Fibroblast of lung (primary cell): ENCODE results near the gene PPM1H. TPM values are rescaled to one million over a fixed set of nuclear protein-coding genes. Genes with fewer than 3 reads are reported as not detected.

ENCODE experiments used
- DNase-seq, 2 donors: peaks; one replicate each; pipeline versions ENCODE4 v3.0.0 to v3.0.0-alpha.2; 2010; ENCODE audit warnings: low read depth in 2 of 2
- H2AFZ ChIP-seq: 2 replicates; pipeline ENCODE4 v1.5.1; 2012; ENCODE audit warnings: low read length, control low read depth, inconsistent platforms
- H3K27ac ChIP-seq: 2 replicates; pipeline ENCODE4 v1.5.1; 2011; ENCODE audit warnings: low read length, control low read depth; ENCODE audit not compliant: insufficient read depth
- H3K27me3 ChIP-seq: 2 replicates; pipeline ENCODE4 v1.5.1; 2011; ENCODE audit warnings: mild to moderate bottlenecking, low read length; ENCODE audit not compliant: control insufficient read depth, insufficient read depth
- H3K36me3 ChIP-seq: 2 replicates; pipeline ENCODE4 v1.5.1; 2011; ENCODE audit warnings: low read length; ENCODE audit not compliant: control insufficient read depth, insufficient read depth
- H3K4me1 ChIP-seq: 2 replicates; pipeline ENCODE4 v1.5.1; 2011; ENCODE audit warnings: low read length; ENCODE audit not compliant: control insufficient read depth, insufficient read depth; ENCODE audit errors: extremely low read depth
- H3K4me2 ChIP-seq: 2 replicates; pipeline ENCODE4 v1.5.1; 2011; ENCODE audit warnings: low read length, control low read depth; ENCODE audit not compliant: insufficient read depth; ENCODE audit errors: extremely low read depth
- H3K4me3 ChIP-seq, 4 experiments: fragments of 200-600 bp in 1 of 4; sonication (generic) in 1 of 4; replicated peaks in 1 of 4; 2 replicates each; pipeline ENCODE4 v1.5.1; 2011 to 2016; ENCODE audit warnings: low read length in 4 of 4, low read depth in 3 of 4, mild to moderate bottlenecking in 3 of 4, control low read depth in 2 of 4, inconsistent platforms in 1 of 4, mixed read lengths in 1 of 4; ENCODE audit not compliant: insufficient read depth in 1 of 4; ENCODE audit errors: control extremely low read depth in 1 of 4
- H3K79me2 ChIP-seq: 2 replicates; pipeline ENCODE4 v1.5.1; 2012; ENCODE audit warnings: mild to moderate bottlenecking, low read length, inconsistent platforms; ENCODE audit not compliant: control insufficient read depth, insufficient read depth
- H3K9ac ChIP-seq: 2 replicates; pipeline ENCODE4 v1.5.1; 2011; ENCODE audit warnings: mild to moderate bottlenecking, low read length, control low read depth; ENCODE audit not compliant: insufficient read depth
- H3K9me3 ChIP-seq: 2 replicates; pipeline ENCODE4 v1.5.1; 2012; ENCODE audit warnings: low read depth, low read length; ENCODE audit not compliant: control insufficient read depth, insufficient read depth
- H4K20me1 ChIP-seq: 2 replicates; pipeline ENCODE4 v1.5.1; 2011; ENCODE audit warnings: low read length; ENCODE audit not compliant: control insufficient read depth, insufficient read depth; ENCODE audit errors: extremely low read depth
- EZH2 ChIP-seq: IDR thresholded peaks from 2 replicates; pipeline ENCODE4 v1.5.1; 2012; ENCODE audit warnings: low read length, control low read depth, mild to moderate bottlenecking; ENCODE audit errors: missing control alignments
- polyA plus RNA-seq, 2 donors: library from polyadenylated mRNA; depleted of rRNA in 1 of 2; stranded (reverse) in 1 of 2; unstranded in 1 of 2; fragments of >200 nt; gene quantifications; 2 replicates each; pipeline ENCODE4 v1.2.1, GENCODE V29; 2011 to 2012; ENCODE audit warnings: missing spikeins in 1 of 2
- total RNA-seq: library from RNA; depleted of rRNA; stranded (reverse); fragments of >200 nt; gene quantifications from 2 replicates; pipeline ENCODE4 v1.2.1, GENCODE V29; 2014
- TF ChIP-seq, protein P1 (sequence below), 2 donors: IDR thresholded peaks in 1 of 2; conservative IDR thresholded peaks in 1 of 2; 1 replicate in 1 of 2; 2 replicates in 1 of 2; pipeline ENCODE4 v1.5.1; 2011 to 2012; ENCODE audit warnings: low read length in 2 of 2, control low read depth in 1 of 2, inconsistent platforms in 1 of 2, low read depth in 1 of 2, mild to moderate bottlenecking in 1 of 2

Gene PPM1H
- total and polyA plus RNA-seq, 2 donors (not counting 1 experiment from before 2014, with no cell fraction given), result 0.57 to 3.1 TPM

DNA sequence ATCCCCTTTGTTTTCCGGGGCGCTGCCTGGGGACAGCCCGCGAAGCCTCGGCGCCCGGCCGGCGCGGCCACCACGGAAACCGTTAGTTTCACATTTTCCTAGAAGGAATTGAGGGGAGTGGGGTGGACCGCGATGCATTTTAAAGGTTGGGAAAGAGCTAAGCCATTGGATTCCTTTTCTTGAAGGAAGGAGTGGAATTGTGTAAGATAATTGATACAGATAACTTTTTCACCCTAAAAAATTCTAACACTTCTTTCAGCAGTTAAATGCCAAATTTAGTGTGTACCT lies 331.2 kb downstream of the PPM1H start:
- TF ChIP-seq EZH2, result no peak
- TF ChIP-seq, protein P1, sequence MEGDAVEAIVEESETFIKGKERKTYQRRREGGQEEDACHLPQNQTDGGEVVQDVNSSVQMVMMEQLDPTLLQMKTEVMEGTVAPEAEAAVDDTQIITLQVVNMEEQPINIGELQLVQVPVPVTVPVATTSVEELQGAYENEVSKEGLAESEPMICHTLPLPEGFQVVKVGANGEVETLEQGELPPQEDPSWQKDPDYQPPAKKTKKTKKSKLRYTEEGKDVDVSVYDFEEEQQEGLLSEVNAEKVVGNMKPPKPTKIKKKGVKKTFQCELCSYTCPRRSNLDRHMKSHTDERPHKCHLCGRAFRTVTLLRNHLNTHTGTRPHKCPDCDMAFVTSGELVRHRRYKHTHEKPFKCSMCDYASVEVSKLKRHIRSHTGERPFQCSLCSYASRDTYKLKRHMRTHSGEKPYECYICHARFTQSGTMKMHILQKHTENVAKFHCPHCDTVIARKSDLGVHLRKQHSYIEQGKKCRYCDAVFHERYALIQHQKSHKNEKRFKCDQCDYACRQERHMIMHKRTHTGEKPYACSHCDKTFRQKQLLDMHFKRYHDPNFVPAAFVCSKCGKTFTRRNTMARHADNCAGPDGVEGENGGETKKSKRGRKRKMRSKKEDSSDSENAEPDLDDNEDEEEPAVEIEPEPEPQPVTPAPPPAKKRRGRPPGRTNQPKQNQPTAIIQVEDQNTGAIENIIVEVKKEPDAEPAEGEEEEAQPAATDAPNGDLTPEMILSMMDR (conservative IDR thresholded peaks at IDR 0.05 in 1 of 2, IDR thresholded peaks at IDR 0.05 in 1 of 2; ENCODE audit: low read depth in 1 of 2, low read length in 2 of 2), result no peak
- peak overlapping the region; percentile 62 for H3K4me2 ChIP-seq
- H2AFZ ChIP-seq, result no peak overlapping the region
- H3K27me3 ChIP-seq, result no peaks in the 10 kb centered on the region
- peaks cover 1% of the 10 kb centered on the region for H3K36me3 ChIP-seq
- H3K79me2 ChIP-seq, result peaks cover 57% of the 10 kb centered on the region
- no peak for DNase-seq
- peak overlapping the region; percentile 85 to 99 (median 93) for H3K4me3 ChIP-seq
- H3K9me3 ChIP-seq, result no peaks in the 10 kb centered on the region
- H3K9ac ChIP-seq, result peak overlapping the region; percentile 100
- no peaks in the 10 kb centered on the region for H4K20me1 ChIP-seq
- peaks cover 2% of the 10 kb centered on the region for H3K4me1 ChIP-seq
- peak overlapping the region; percentile 100 for H3K27ac ChIP-seq

DNA sequence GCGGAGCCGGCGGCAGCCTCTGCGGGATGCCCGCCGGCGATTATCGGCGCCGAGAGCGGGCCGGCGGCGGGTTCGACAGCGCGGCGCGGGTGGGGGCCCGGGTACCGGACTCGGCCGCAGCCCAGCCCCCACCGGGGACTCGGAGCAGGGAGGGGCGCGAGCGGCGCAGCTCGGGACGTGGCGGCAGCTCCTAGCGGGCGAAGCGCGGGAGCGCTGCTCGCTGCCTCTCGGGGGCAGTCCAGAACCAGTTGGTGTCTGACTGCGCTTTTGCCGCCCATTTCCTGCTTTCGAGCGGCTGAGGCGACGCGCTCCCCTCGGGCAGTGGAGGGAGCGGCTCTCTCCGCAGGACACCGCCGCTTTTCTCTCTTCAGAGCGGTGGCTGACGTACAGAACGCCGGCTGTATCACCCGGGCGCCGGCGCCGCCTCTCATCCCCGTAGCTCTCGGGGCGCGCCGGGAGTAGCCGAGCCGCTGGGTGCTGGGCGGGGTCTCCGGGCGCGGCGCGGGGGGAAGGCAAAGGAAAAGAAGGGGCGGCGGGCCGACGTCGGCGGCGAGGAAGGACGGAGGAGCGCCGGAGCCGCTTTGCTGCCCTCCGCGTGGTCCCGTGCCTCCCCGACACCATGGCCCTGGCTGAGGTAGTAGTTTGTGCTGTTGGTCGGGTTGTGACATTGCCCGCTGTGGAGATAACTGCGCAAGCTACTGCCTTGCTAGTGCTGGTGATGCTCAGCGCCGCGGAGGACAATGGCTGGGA lies 331.7 kb downstream of the PPM1H start:
- no peaks in the 10 kb centered on the region for H4K20me1 ChIP-seq
- peak overlapping the region; percentile 100 for H3K9ac ChIP-seq
- no peaks in the 10 kb centered on the region for H3K36me3 ChIP-seq
- DNase-seq, result peak; percentile 81 to 90
- no peak overlapping the region for H2AFZ ChIP-seq
- peaks cover 2% of the 10 kb centered on the region for H3K4me1 ChIP-seq
- H3K4me3 ChIP-seq, result peak overlapping the region; percentile 85 to 99 (median 93)
- H3K79me2 ChIP-seq, result peaks cover 55% of the 10 kb centered on the region
- peak overlapping the region; percentile 100 for H3K27ac ChIP-seq
- no peaks in the 10 kb centered on the region for H3K9me3 ChIP-seq
- TF ChIP-seq EZH2, result no peak
- TF ChIP-seq, protein P1 (conservative IDR thresholded peaks at IDR 0.05 in 1 of 2, IDR thresholded peaks at IDR 0.05 in 1 of 2; ENCODE audit: low read depth in 1 of 2, low read length in 2 of 2), result peak; percentile 39 to 50
- H3K4me2 ChIP-seq, result peak overlapping the region; percentile 85
- H3K27me3 ChIP-seq, result no peaks in the 10 kb centered on the region

DNA sequence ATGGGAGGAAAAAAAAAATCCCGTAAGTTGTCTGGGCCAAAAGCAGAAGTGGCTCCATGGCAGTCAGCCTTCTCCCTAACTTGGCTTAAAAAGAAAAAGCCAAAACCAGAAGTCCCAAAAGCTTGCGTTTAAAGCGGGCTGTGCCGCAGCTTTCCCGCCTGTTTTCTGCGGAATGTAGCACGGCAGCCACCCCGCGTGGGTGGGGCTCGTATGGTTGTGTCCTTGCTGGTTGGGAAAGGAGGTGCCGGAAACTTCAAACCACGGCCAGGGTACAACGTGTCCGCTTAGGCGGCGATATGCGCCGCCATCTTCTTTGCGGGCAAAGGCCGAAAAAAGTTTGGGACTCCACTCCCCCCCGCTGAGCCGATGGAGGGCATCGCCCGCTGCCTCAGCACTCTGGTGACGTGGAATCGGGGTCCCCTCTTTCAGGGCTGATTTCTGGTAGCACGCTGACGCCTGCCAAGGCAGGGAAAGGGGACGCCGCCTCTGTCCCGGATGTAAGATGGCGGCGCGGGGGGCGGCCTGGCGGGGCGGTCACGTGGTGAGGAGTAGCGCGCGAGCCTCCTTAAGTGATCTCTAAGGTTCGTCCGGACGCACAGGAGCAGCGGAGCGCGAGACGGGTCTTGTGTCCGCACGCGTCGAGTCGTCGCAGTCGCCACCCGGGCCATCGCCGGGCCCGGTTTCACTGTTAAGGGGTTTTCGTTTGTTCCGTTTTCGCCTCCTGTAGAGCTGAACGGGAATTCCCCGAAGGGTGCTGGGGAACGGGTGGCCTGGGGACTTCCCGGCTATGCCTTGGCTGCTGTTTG lies 332.5 kb downstream of the PPM1H start:
- H3K9me3 ChIP-seq, result no peaks in the 10 kb centered on the region
- TF ChIP-seq, protein P1 (conservative IDR thresholded peaks at IDR 0.05 in 1 of 2, IDR thresholded peaks at IDR 0.05 in 1 of 2; ENCODE audit: low read depth in 1 of 2, low read length in 2 of 2), result no peak
- TF ChIP-seq EZH2, result no peak
- peaks cover 2% of the 10 kb centered on the region for H3K4me1 ChIP-seq
- H3K9ac ChIP-seq, result peak overlapping the region; percentile 100
- H3K27me3 ChIP-seq, result no peaks in the 10 kb centered on the region
- no peaks in the 10 kb centered on the region for H4K20me1 ChIP-seq
- H3K4me3 ChIP-seq, result peak overlapping the region; percentile 85 to 99 (median 93)
- peak overlapping the region; percentile 85 for H3K4me2 ChIP-seq
- DNase-seq, result peak; percentile 92 to 94
- no peaks in the 10 kb centered on the region for H3K36me3 ChIP-seq
- H2AFZ ChIP-seq, result peak overlapping the region; percentile 84
- H3K79me2 ChIP-seq, result peaks cover 47% of the 10 kb centered on the region
- H3K27ac ChIP-seq, result peak overlapping the region; percentile 100
